ENCODE measurements around the gene CMTM1.

Gene CMTM1

GRCh38 chr16:66569131-66569530 lies 2.9 kb downstream of the CMTM1 start:
- no peaks in the 10 kb centered on the region for H3K27me3 ChIP-seq (ENCODE audit: control insufficient read depth, insufficient read depth, low read length)
- H3K4me2 ChIP-seq (ENCODE audit: low read length) = peak overlapping the region; percentile 65
- peaks cover 19% of the 10 kb centered on the region for H3K36me3 ChIP-seq (ENCODE audit: insufficient read depth, low read length)
- H3K9me3 ChIP-seq (replicated peaks; ENCODE audit: low read length) = no peaks in the 10 kb centered on the region
- H3K4me3 ChIP-seq (ENCODE audit: low read length) = peak overlapping the region; percentile 14
- no peak overlapping the region for H3K9ac ChIP-seq (ENCODE audit: low read depth, low read length)
- H3K4me1 ChIP-seq (ENCODE audit: control insufficient read depth, insufficient read depth, low read length) = peaks cover 23% of the 10 kb centered on the region

DNA sequence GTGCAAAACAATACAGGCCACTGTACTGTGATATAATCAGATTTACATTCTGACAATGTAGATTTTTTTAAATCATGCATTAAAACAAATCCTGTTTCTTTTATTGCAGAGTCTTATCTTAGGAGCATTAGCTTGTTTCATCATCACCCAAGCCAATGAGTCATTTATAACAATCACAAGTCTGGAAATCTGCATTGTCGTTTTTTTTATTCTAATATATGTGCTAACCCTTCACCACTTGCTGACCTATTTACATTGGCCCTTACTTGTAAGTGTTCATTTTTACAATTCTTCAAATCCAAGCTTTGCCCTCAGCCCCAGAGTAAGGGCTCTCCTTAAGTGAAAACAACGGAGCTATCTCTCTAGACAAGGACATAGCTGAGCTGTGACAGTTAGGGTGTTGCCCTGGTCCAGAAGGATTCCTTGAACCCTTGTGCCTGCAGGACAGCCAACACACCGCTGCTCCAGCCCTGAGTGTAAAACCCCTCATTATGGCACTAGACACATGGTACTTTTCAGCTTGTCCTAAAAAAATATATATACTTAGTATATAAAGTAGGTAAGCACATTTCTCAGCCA lies 3.7 kb downstream of the CMTM1 start:
- peaks cover 26% of the 10 kb centered on the region for H3K4me1 ChIP-seq (ENCODE audit: control insufficient read depth, insufficient read depth, low read length)
- peaks cover 16% of the 10 kb centered on the region for H3K36me3 ChIP-seq (ENCODE audit: insufficient read depth, low read length)
- H3K9me3 ChIP-seq (replicated peaks; ENCODE audit: low read length) = no peaks in the 10 kb centered on the region
- H3K9ac ChIP-seq (ENCODE audit: low read depth, low read length) = no peak overlapping the region
- H3K27me3 ChIP-seq (ENCODE audit: control insufficient read depth, insufficient read depth, low read length) = no peaks in the 10 kb centered on the region
- peak overlapping the region; percentile 65 for H3K4me2 ChIP-seq (ENCODE audit: low read length)
- H3K4me3 ChIP-seq (ENCODE audit: low read length) = peak overlapping the region; percentile 14

DNA sequence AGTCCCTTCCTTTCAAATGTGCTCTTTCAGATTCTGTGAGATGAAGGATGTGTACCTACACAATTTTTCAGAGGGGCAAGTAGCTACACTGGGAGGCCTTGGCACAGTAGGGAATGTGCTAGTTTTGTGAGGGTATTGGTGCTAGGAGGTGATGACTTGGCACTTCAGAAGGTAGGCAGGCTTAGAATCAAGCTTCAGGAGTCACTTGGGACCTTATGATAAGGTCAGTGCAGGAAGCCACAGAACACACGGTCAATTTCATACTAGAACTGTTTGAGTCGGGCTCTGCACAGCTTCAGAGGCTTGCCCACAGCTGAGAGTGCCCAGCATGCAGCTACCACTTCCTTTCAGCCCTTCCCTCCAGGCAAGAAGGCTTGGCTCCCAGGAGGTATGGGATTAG lies 6.1 kb downstream of the CMTM1 start:
- Histone ChIP-seq H3K4me3 (ENCODE audit: low read length) (no peak overlapping the region), H3K27me3 (ENCODE audit: control insufficient read depth, insufficient read depth, low read length) (no peaks in the 10 kb centered on the region), H3K4me1 (ENCODE audit: control insufficient read depth, insufficient read depth, low read length) (peaks cover 26% of the 10 kb centered on the region), H3K9me3 (replicated peaks; ENCODE audit: low read length) (no peaks in the 10 kb centered on the region), H3K4me2 (ENCODE audit: low read length) (no peak overlapping the region), H3K36me3 (ENCODE audit: insufficient read depth, low read length) (no peaks in the 10 kb centered on the region), H3K9ac (ENCODE audit: low read depth, low read length) (no peak overlapping the region)

DNA sequence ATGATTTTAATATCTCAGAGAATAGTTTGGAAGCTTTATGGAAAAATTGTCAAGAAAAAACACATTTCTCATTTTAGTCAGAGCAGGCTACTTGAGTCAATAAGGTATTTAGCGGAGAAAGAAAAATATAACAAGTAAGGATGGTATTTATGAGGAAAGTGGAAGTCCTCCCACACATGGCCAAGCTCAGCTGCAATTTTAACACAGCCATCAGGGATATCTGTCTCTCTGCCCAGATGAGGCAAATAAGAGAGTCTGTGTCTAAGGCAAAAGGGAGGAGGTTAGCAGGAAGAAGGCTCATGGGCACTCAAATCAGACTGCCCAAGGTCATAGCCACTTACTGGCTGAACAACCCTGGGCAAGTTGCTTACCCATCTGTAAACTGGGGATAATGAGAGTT lies 7.8 kb downstream of the CMTM1 start:
- no peaks in the 10 kb centered on the region for H3K36me3 ChIP-seq (ENCODE audit: insufficient read depth, low read length)
- H3K4me1 ChIP-seq (ENCODE audit: control insufficient read depth, insufficient read depth, low read length) = peaks cover 26% of the 10 kb centered on the region

GRCh38 chr16:66574531-66574930 lies 8.3 kb downstream of the CMTM1 start:
- peaks cover 16% of the 10 kb centered on the region for H3K27me3 ChIP-seq (ENCODE audit: control insufficient read depth, insufficient read depth, low read length)
- no peak overlapping the region for H3K4me2 ChIP-seq (ENCODE audit: low read length)
- no peaks in the 10 kb centered on the region for H3K9me3 ChIP-seq (replicated peaks; ENCODE audit: low read length)
- no peak overlapping the region for H3K9ac ChIP-seq (ENCODE audit: low read depth, low read length)
- H3K4me3 ChIP-seq (ENCODE audit: low read length) = no peak overlapping the region
- no peaks in the 10 kb centered on the region for H3K36me3 ChIP-seq (ENCODE audit: insufficient read depth, low read length)
- H3K4me1 ChIP-seq (ENCODE audit: control insufficient read depth, insufficient read depth, low read length) = peaks cover 26% of the 10 kb centered on the region

More for the DNA sequence above, 7.8 kb downstream of the CMTM1 start:
- H3K27me3 ChIP-seq (ENCODE audit: control insufficient read depth, insufficient read depth, low read length) = peaks cover 16% of the 10 kb centered on the region
- H3K9me3 ChIP-seq (replicated peaks; ENCODE audit: low read length) = no peaks in the 10 kb centered on the region
- H3K4me3 ChIP-seq (ENCODE audit: low read length) = no peak overlapping the region
- H3K9ac ChIP-seq (ENCODE audit: low read depth, low read length) = no peak overlapping the region
- no peak overlapping the region for H3K4me2 ChIP-seq (ENCODE audit: low read length)

GRCh38 chr16:66575060-66575459 lies 8.8 kb downstream of the CMTM1 start:
- peaks cover 24% of the 10 kb centered on the region for H3K4me1 ChIP-seq (ENCODE audit: control insufficient read depth, insufficient read depth, low read length)
- H3K9ac ChIP-seq (ENCODE audit: low read depth, low read length) = no peak overlapping the region
- H3K4me3 ChIP-seq (ENCODE audit: low read length) = no peak overlapping the region
- peaks cover 16% of the 10 kb centered on the region for H3K27me3 ChIP-seq (ENCODE audit: control insufficient read depth, insufficient read depth, low read length)
- no peaks in the 10 kb centered on the region for H3K9me3 ChIP-seq (replicated peaks; ENCODE audit: low read length)
- no peaks in the 10 kb centered on the region for H3K36me3 ChIP-seq (ENCODE audit: insufficient read depth, low read length)
- no peak overlapping the region for H3K4me2 ChIP-seq (ENCODE audit: low read length)

- Histone ChIP-seq H3K4me2 (ENCODE audit: low read length) (no peak overlapping the region), H3K4me3 (ENCODE audit: low read length) (no peak overlapping the region), H3K36me3 (ENCODE audit: insufficient read depth, low read length) (no peaks in the 10 kb centered on the region), H3K27me3 (ENCODE audit: control insufficient read depth, insufficient read depth, low read length) (peaks cover 16% of the 10 kb centered on the region), H3K9ac (ENCODE audit: low read depth, low read length) (no peak overlapping the region), H3K4me1 (ENCODE audit: control insufficient read depth, insufficient read depth, low read length) (peaks cover 29% of the 10 kb centered on the region), H3K9me3 (replicated peaks; ENCODE audit: low read length) (no peaks in the 10 kb centered on the region)
Observed at GRCh38 chr16:66576296-66576695, 10.1 kb downstream of the CMTM1 start.

- Histone ChIP-seq H3K9ac (ENCODE audit: low read depth, low read length) (no peak within 1 kb of the TSS), H3K4me3 (ENCODE audit: low read length) (peak within 1 kb of the TSS; percentile 54), H3K4me2 (ENCODE audit: low read length) (peak within 1 kb of the TSS; percentile 72), H3K4me1 (ENCODE audit: control insufficient read depth, insufficient read depth, low read length) (peaks cover 35% of the 10 kb centered on the region), H3K27me3 (ENCODE audit: control insufficient read depth, insufficient read depth, low read length) (peaks cover 16% of the 10 kb centered on the region), H3K36me3 (ENCODE audit: insufficient read depth, low read length) (no peaks in the 10 kb centered on the region), H3K9me3 (replicated peaks; ENCODE audit: low read length) (no peaks in the 10 kb centered on the region)
Observed at GRCh38 chr16:66578651-66579531, 12.7 kb downstream of the CMTM1 start, which contains the start of gene CMTM2. CMTM2 (plus strand) TSS chr16:66579463; CDS start chr16:66579608, 145 bp downstream.

GRCh38 chr16:66580605-66581209 lies 14.5 kb downstream of the CMTM1 start:
- H3K36me3 ChIP-seq (ENCODE audit: insufficient read depth, low read length) = no peaks in the 10 kb centered on the region
- no peaks in the 10 kb centered on the region for H3K9me3 ChIP-seq (replicated peaks; ENCODE audit: low read length)
- no peak overlapping the region for H3K4me3 ChIP-seq (ENCODE audit: low read length)
- peak overlapping the region; percentile 5 for H3K4me2 ChIP-seq (ENCODE audit: low read length)
- peaks cover 31% of the 10 kb centered on the region for H3K4me1 ChIP-seq (ENCODE audit: control insufficient read depth, insufficient read depth, low read length)
- peak overlapping the region; percentile 2 for H3K9ac ChIP-seq (ENCODE audit: low read depth, low read length)
- peaks cover 16% of the 10 kb centered on the region for H3K27me3 ChIP-seq (ENCODE audit: control insufficient read depth, insufficient read depth, low read length)

DNA sequence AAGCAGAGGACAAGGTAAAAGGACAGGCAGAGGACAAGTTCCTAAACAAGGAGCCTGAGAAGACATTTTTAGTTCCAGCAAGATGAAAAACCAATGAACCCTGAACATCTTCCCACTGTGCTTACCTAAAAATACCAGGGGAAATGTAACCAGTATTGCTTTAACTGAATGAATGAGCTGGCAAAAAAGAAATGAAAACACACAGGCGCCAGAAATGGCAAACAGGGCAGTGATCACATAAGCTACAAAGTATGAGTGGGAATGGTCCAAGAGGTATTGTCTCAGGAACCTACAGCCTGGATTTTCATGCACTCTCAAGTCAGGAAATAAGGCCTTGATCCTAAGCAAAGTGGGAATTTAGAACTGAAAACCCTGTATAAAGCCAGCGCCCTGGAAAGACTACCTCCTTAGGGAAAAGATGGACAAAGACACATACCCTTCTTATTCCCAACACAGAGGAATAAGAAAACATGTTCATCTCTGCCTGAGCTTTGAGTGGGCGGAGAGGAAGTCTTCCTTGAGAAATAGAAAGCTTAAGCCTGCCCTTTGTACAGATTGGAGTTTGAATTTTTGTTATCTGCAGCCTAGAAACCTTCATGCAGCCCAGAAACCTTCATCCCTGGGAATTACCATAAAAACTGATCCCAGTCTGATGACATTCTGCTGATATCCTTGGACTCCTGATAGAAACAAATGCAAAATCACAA lies 15.2 kb downstream of the CMTM1 start:
- peaks cover 16% of the 10 kb centered on the region for H3K27me3 ChIP-seq (ENCODE audit: control insufficient read depth, insufficient read depth, low read length)
- H3K36me3 ChIP-seq (ENCODE audit: insufficient read depth, low read length) = no peaks in the 10 kb centered on the region
- peak overlapping the region; percentile 2 for H3K9ac ChIP-seq (ENCODE audit: low read depth, low read length)
- peaks cover 31% of the 10 kb centered on the region for H3K4me1 ChIP-seq (ENCODE audit: control insufficient read depth, insufficient read depth, low read length)
- peak overlapping the region; percentile 31 for H3K4me2 ChIP-seq (ENCODE audit: low read length)
- no peaks in the 10 kb centered on the region for H3K9me3 ChIP-seq (replicated peaks; ENCODE audit: low read length)
- H3K4me3 ChIP-seq (ENCODE audit: low read length) = no peak overlapping the region
